ENCODE data around the gene KNSTRN.
A peak's percentile ranks its signal among the peaks of the same experiment; 100 is the strongest.

The KNSTRN gene

GRCh38 chr15:40429068-40429710 lies 46.7 kb downstream of the KNSTRN start:
- Histone ChIP-seq H3K4me1 (ENCODE audit: insufficient read depth, low read length) (peaks cover 3% of the 10 kb centered on the region; the same call in 1 of the 2 replicates), H3K4me3 (ENCODE audit: low read length) (no peak overlapping the region), H3K9ac (ENCODE audit: low read depth, low read length) (no peak overlapping the region), H3K27ac (ENCODE audit: low read length) (no peak overlapping the region), H3K36me3 (ENCODE audit: insufficient read depth, low read depth, low read length) (no peaks in the 10 kb centered on the region), H3K27me3 (ENCODE audit: insufficient read depth, low read length) (peaks cover 28% of the 10 kb centered on the region), H3K9me3 (ENCODE audit: insufficient read depth, low read depth, low read length) (no peaks in the 10 kb centered on the region)

DNA sequence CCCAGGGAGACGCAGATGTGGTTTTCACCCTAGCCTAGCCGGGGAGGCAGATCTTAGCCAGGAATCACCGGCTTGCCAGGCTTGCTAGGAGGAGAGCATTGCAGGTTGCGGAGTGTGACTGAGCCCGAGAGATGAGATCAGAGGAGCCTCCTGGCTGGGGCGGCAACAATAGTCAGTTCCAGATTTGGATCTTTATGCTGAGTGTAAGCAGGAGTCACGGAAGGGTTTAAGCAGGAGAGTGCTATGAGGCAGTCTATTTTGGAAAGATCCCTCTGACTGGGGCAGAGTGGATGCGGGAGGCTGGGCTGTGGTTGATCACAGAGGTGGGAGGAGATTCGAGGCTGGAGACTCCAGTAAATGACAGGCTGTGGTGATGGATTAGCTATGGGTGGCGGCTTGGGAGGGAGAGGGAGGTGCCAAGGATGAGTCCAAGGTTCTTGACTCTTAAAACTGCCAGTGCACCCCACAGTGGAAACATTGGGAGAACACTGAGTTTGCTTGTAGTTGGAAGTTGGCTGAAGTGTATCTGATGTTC lies 47.8 kb downstream of the KNSTRN start:
- Histone ChIP-seq H3K36me3 (ENCODE audit: insufficient read depth, low read depth, low read length) (no peaks in the 10 kb centered on the region), H3K4me1 (ENCODE audit: insufficient read depth, low read length) (peaks cover 5% of the 10 kb centered on the region), H3K9me3 (ENCODE audit: insufficient read depth, low read depth, low read length) (no peaks in the 10 kb centered on the region), H3K27me3 (ENCODE audit: insufficient read depth, low read length) (peaks cover 40% of the 10 kb centered on the region), H3K4me3 (ENCODE audit: low read length) (no peak overlapping the region), H3K27ac (ENCODE audit: low read length) (no peak overlapping the region), H3K9ac (ENCODE audit: low read depth, low read length) (no peak overlapping the region)

- Histone ChIP-seq H3K4me1 (ENCODE audit: insufficient read depth, low read length) (peaks cover 24% of the 10 kb centered on the region), H3K4me3 (ENCODE audit: low read length) (peak overlapping the region; percentile 92), H3K9me3 (ENCODE audit: insufficient read depth, low read depth, low read length) (no peaks in the 10 kb centered on the region), H3K36me3 (ENCODE audit: insufficient read depth, low read depth, low read length) (no peaks in the 10 kb centered on the region), H3K27me3 (ENCODE audit: insufficient read depth, low read length) (peaks cover 81% of the 10 kb centered on the region), H3K27ac (ENCODE audit: low read length) (no peak overlapping the region), H3K9ac (ENCODE audit: low read depth, low read length) (peak overlapping the region; percentile 94)
Observed at GRCh38 chr15:40435023-40435709, 52.6 kb downstream of the KNSTRN start.

- H3K4me1 ChIP-seq (ENCODE audit: insufficient read depth, low read length) = peaks cover 23% of the 10 kb centered on the region
- peak overlapping the region; percentile 94 for H3K9ac ChIP-seq (ENCODE audit: low read depth, low read length)
- peaks cover 79% of the 10 kb centered on the region for H3K27me3 ChIP-seq (ENCODE audit: insufficient read depth, low read length)
- H3K4me3 ChIP-seq (ENCODE audit: low read length) = peak overlapping the region; percentile 92
- H3K36me3 ChIP-seq (ENCODE audit: insufficient read depth, low read depth, low read length) = no peaks in the 10 kb centered on the region
- no peak overlapping the region for H3K27ac ChIP-seq (ENCODE audit: low read length)
- H3K9me3 ChIP-seq (ENCODE audit: insufficient read depth, low read depth, low read length) = no peaks in the 10 kb centered on the region
Observed at GRCh38 chr15:40435710-40436089, 53.2 kb downstream of the KNSTRN start.

DNA sequence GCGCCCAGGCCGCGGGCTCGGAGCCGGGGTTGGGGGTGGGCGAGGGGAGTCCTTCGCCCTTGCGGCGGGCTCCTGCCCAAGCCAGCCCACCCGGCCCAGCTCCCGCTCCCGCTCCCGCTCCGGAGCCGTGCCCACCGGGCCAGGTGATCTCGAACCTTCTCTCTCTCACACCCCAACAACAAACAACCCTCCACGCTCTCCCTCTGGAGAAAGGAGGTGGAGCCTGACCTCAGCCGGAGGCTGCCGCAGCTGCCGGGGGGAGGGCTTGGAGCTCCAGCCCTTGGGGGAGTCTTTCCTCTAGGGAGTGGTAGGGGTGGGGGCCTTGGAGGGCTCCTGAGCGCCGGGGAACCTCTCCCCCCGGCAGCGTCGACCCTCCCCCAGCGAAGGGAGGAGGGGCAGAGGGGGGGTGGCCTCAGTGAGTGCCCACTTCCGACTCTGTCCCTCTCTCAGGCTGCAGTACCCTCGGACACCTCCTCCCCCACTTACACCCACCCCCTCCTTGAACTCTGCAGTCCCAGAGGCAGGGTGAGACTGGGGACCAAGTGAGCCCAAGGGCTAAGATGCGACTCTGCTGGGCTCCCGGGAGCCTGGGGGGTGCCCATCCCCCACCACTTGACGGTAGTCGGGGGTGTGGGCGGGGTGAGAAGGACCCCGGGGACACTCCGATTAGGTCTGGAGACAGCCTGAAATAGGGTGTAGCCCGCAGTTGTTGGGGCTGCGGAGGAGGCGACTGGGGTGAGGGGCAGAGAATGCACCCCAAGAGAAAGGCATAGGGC lies 53.8 kb downstream of the KNSTRN start:
- no peaks in the 10 kb centered on the region for H3K9me3 ChIP-seq (ENCODE audit: insufficient read depth, low read depth, low read length)
- peak overlapping the region; percentile 92 for H3K4me3 ChIP-seq (ENCODE audit: low read length)
- H3K9ac ChIP-seq (ENCODE audit: low read depth, low read length) = peak overlapping the region; percentile 94; the same call in 1 of the 2 replicates
- H3K27ac ChIP-seq (ENCODE audit: low read length) = no peak overlapping the region
- no peaks in the 10 kb centered on the region for H3K36me3 ChIP-seq (ENCODE audit: insufficient read depth, low read depth, low read length)
- H3K27me3 ChIP-seq (ENCODE audit: insufficient read depth, low read length) = peaks cover 79% of the 10 kb centered on the region
- peaks cover 23% of the 10 kb centered on the region for H3K4me1 ChIP-seq (ENCODE audit: insufficient read depth, low read length)

DNA sequence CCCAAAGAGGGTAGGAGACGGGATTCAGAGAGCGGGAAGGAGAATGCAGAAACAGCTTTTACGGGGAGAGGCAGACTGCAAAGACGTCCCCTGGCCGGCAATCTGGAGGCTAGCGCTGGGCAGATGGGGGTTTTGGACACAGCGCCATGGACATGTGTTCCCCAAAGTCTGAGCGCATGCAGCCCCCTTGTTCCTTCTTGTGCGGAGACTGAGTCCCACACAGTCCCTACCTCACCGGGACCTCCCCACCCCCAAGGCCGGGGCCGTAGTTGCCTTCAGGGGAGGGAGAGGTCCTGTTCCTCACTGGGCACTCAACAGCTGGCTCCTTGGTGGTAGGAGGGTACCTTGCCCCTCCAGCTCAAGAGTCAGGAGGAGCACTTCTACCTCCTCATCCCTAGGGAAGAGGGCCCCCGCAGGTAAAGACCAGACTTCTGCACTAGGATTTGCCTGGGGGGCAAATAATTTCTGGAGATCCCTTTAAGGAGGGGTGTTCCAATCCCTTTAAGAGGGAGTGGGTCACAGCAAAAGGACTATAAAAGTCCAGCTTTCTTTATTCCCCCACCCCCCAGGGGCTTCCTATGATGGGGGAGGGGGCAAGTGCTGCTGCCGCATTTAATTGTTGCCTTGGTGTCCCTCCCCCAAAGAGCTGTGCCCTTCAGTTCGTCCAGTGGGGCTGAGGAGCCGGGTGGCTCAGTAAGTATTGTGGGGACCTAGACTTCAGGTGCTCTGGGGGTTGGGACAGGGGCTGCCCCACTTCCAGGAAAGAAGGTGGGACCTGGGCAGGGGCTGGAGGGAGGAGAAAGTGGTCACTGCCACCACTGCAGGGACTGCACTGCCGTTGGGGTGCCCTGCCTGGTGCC lies 54.6 kb downstream of the KNSTRN start:
- peak overlapping the region; percentile 94; the same call in 1 of the 2 replicates for H3K9ac ChIP-seq (ENCODE audit: low read depth, low read length)
- peak overlapping the region; percentile 92 for H3K4me3 ChIP-seq (ENCODE audit: low read length)
- H3K27me3 ChIP-seq (ENCODE audit: insufficient read depth, low read length) = peaks cover 79% of the 10 kb centered on the region

DNA sequence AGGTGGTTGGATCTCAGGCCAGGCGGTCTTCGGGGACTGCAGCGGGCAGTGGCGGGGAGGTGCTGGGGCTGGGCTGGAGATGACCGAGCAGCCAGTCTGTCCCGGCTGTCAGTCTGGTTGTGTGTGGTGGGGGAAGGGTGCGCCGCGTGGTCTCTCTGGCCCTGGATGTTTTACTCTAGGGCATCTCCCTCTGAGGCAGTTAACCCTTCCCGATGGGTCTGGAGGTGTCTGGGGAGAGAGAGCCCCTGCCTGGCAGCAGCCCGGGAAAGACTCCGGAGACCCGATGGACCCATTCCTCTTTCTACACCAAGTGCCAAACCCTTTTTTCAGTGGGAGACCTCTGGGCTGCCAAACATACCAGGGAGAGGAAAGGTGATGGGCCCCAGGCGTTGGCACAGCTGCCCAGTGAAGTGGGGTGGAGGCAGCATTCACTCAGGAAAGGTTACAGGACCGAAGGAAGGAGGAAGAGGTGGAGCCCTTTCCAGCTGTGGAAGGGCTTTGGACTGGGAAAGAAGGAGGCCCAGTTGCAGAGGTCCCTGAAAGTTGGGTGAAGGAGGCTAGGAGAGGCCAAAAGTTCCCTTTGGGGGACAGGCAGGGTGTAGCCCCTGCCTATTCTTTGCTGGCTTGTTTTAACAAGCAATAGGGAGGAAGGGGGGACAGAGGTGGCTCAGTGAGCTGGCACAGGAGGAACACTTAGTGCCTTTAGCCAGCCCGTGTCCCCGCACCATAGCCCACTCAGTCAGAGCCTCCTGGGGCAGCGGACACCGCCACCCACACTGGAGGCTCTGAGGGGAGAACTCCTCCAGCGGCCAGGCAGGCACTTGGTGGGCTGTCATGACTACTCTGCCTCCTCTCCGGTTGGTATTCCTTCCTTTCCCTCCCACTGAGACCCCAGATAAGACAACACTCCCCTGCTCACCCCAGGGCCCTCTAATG lies 55.5 kb downstream of the KNSTRN start:
- Histone ChIP-seq H3K9ac (ENCODE audit: low read depth, low read length) (peak overlapping the region; percentile 94; the same call in 1 of the 2 replicates), H3K36me3 (ENCODE audit: insufficient read depth, low read depth, low read length) (no peaks in the 10 kb centered on the region), H3K27me3 (ENCODE audit: insufficient read depth, low read length) (peaks cover 70% of the 10 kb centered on the region), H3K9me3 (ENCODE audit: insufficient read depth, low read depth, low read length) (no peaks in the 10 kb centered on the region), H3K4me1 (ENCODE audit: insufficient read depth, low read length) (peaks cover 30% of the 10 kb centered on the region), H3K27ac (ENCODE audit: low read length) (no peak overlapping the region), H3K4me3 (ENCODE audit: low read length) (peak overlapping the region; percentile 92)

More for the DNA sequence above, 54.6 kb downstream of the KNSTRN start:
- peaks cover 23% of the 10 kb centered on the region for H3K4me1 ChIP-seq (ENCODE audit: insufficient read depth, low read length)
- H3K9me3 ChIP-seq (ENCODE audit: insufficient read depth, low read depth, low read length) = no peaks in the 10 kb centered on the region
- no peak overlapping the region for H3K27ac ChIP-seq (ENCODE audit: low read length)
- H3K36me3 ChIP-seq (ENCODE audit: insufficient read depth, low read depth, low read length) = no peaks in the 10 kb centered on the region

DNA sequence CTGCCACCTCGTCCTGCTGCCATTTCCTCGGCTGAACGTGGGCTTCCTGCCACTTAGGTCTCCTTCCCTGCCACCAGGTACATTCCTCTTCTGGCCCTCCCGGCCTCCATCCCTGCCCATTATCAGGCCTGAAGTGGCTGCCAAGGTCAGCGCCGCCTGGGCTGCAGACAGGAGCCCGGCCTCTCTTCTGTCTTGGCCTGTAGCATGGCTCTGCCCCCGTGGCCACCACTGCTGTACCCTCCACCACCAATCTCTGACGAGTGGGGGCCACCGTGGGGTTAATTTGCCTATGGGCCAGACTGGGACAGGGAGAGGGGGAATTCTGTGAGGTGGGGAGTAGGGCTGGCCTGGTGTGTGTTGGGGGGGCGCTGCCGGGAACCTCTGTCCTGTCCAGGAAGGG lies 56.2 kb downstream of the KNSTRN start:
- Histone ChIP-seq H3K4me3 (ENCODE audit: low read length) (peak overlapping the region; percentile 92), H3K9ac (ENCODE audit: low read depth, low read length) (peak overlapping the region; percentile 94; the same call in 1 of the 2 replicates), H3K36me3 (ENCODE audit: insufficient read depth, low read depth, low read length) (no peaks in the 10 kb centered on the region), H3K27me3 (ENCODE audit: insufficient read depth, low read length) (peaks cover 63% of the 10 kb centered on the region), H3K27ac (ENCODE audit: low read length) (no peak overlapping the region), H3K9me3 (ENCODE audit: insufficient read depth, low read depth, low read length) (no peaks in the 10 kb centered on the region), H3K4me1 (ENCODE audit: insufficient read depth, low read length) (peaks cover 37% of the 10 kb centered on the region)

DNA sequence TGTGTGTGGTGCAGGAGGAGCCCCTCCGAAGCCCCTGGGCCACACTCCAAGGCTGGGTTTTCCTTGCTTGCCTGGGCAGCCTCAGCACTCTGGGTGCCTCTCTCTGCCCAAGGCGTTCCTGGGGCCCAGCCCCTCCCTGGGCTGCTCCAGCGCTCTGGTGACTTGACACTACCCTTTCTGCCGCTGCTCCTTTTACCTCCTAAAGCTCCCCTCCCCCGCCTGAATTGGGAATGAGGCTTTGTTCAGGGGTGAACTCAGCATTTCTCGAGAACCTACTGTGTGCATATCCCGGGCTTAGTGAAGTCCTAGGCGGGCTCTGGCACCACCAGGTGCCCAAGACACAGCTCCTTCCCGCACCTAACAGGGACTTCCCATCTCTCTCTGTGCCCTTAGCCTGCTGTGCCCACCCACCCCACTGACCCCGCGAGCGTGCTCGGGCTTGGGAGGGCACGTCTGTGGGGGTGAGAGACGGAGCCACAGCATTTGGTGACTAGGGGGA lies 57.0 kb downstream of the KNSTRN start:
- peak overlapping the region; percentile 94; the same call in 1 of the 2 replicates for H3K9ac ChIP-seq (ENCODE audit: low read depth, low read length)
- H3K27ac ChIP-seq (ENCODE audit: low read length) = peak overlapping the region; percentile 50
- no peaks in the 10 kb centered on the region for H3K9me3 ChIP-seq (ENCODE audit: insufficient read depth, low read depth, low read length)
- peaks cover 55% of the 10 kb centered on the region for H3K27me3 ChIP-seq (ENCODE audit: insufficient read depth, low read length)
- no peaks in the 10 kb centered on the region for H3K36me3 ChIP-seq (ENCODE audit: insufficient read depth, low read depth, low read length)
- H3K4me3 ChIP-seq (ENCODE audit: low read length) = peak overlapping the region; percentile 92
- peaks cover 41% of the 10 kb centered on the region for H3K4me1 ChIP-seq (ENCODE audit: insufficient read depth, low read length)

Data from iPS-20b (cell line).